Ascending aorta (tissue), 2 donors: ENCODE results near the gene ST6GALNAC2. TPM values are rescaled to one million over a fixed set of nuclear protein-coding genes. Genes with fewer than 3 reads are reported as not detected.
"Not testable (repeated sequence)": the region's sequence is repeated elsewhere in the genome, so short reads cannot be mapped to it uniquely, and the experiment has no call there.

Experiments used
- DNase-seq, 2 donors: peaks; one replicate each; pipeline ENCODE4 v3.0.0-alpha.2; 2019; ENCODE audit warnings: low spot score in 2 of 2
- H3K27ac ChIP-seq, 2 donors: fragments of 200-600 bp; sonication (generic); one replicate each; pipeline ENCODE4 v1.5.1; 2016 to 2017; ENCODE audit warnings: mild to moderate bottlenecking in 1 of 2
- H3K27me3 ChIP-seq: fragments of 200-600 bp; sonication (generic); one replicate; pipeline ENCODE4 v1.5.1; 2017
- H3K36me3 ChIP-seq, 2 donors: fragments of 200-600 bp; sonication (generic); one replicate each; pipeline ENCODE4 v1.5.1; 2016
- H3K4me1 ChIP-seq, 2 donors: fragments of 200-600 bp; sonication (generic); one replicate each; pipeline ENCODE4 v1.5.1; 2016 to 2017; ENCODE audit warnings: mild to moderate bottlenecking in 1 of 2
- H3K4me3 ChIP-seq, 2 donors: fragments of 200-600 bp; sonication (generic); one replicate each; pipeline ENCODE4 v1.5.1; 2016 to 2017; ENCODE audit warnings: mild to moderate bottlenecking in 1 of 2
- H3K9me3 ChIP-seq, 2 donors: fragments of 200-600 bp; sonication (generic); one replicate each; pipeline ENCODE4 v1.5.1; 2016
- intact Hi-C: fragments of 100-400 bp; cut with DNase I; formaldehyde crosslinking; loops from one replicate; pipeline ENCODE4 v1.15.1; 2023
- total RNA-seq: library from RNA; depleted of rRNA; stranded (reverse); fragments of >200 nt; gene quantifications from one replicate; pipeline ENCODE4 v1.1.0, GENCODE V29; 2016
- TF ChIP-seq, protein P1 (sequence below), 3 experiments: fragments of 200-600 bp in 2 of 3; fragments of 450-650 bp in 1 of 3; sonication (generic) in 2 of 3; IDR thresholded peaks; one replicate each; pipeline ENCODE4 v1.5.1; 2016 to 2019; ENCODE audit warnings: antibody characterized with exemption in 3 of 3, mild to moderate bottlenecking in 1 of 3, moderate library complexity in 1 of 3

ST6GALNAC2 gene
- total RNA-seq, 1 donor from 2014 or later = 15.8 TPM

DNA sequence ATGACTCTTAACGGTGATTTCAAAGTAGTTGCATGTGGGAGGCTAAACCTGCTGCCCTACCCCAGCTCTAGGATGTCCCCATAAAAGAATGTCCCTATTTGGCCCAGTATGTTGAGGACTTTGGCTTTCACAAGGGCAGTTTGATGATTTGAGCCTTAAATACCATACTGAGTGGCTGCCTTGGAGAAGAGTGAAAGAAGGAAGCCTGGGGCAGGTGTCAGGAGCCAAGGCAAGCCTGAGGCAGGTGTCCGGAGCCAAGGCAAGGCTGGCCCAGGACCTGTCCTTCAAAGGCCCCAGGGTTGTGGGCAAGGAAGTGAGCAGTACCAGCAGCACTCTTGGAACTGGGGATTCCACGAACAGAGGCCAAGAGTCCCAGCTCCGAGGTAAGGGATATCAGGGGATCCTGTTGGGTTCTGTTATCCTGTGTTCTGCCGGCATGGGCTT lies 18.6 kb downstream of the ST6GALNAC2 start:
- intact Hi-C loops = no loop called here
- peaks cover 17 to 26% of the 10 kb centered on the region in 2 donors for H3K36me3 ChIP-seq

DNA sequence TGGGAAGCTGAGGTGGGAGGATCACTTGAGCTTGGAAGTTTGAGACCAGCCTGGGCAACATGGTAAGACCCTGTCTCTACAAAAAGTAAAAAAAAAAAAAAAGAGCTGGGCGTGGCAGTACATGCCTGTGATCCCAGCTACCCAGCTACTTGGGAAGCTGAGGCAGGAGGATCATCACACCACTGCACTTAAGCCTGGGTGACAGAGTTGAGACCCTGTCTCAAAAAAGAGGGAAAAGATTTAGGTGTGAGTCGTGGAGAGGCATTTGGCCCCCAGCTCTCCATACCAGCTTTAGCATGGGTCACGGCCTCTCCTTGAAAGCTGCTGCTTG lies 19.1 kb downstream of the ST6GALNAC2 start:
- Histone ChIP-seq H3K4me1 (no peaks in the 10 kb centered on the region), H3K36me3 (peaks cover 17 to 30% of the 10 kb centered on the region in 2 donors), H3K9me3 (no peaks in the 10 kb centered on the region), H3K27ac (no peak overlapping the region), H3K4me3 (no peak overlapping the region), H3K27me3 (no peaks in the 10 kb centered on the region)
- TF ChIP-seq, protein P1, sequence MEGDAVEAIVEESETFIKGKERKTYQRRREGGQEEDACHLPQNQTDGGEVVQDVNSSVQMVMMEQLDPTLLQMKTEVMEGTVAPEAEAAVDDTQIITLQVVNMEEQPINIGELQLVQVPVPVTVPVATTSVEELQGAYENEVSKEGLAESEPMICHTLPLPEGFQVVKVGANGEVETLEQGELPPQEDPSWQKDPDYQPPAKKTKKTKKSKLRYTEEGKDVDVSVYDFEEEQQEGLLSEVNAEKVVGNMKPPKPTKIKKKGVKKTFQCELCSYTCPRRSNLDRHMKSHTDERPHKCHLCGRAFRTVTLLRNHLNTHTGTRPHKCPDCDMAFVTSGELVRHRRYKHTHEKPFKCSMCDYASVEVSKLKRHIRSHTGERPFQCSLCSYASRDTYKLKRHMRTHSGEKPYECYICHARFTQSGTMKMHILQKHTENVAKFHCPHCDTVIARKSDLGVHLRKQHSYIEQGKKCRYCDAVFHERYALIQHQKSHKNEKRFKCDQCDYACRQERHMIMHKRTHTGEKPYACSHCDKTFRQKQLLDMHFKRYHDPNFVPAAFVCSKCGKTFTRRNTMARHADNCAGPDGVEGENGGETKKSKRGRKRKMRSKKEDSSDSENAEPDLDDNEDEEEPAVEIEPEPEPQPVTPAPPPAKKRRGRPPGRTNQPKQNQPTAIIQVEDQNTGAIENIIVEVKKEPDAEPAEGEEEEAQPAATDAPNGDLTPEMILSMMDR (IDR thresholded peaks at IDR 0.05) = no peak
- DNase-seq = no peak
- intact Hi-C loops = no loop called here

More for the DNA sequence above, 18.6 kb downstream of the ST6GALNAC2 start:
- no peak overlapping the region for H3K27ac ChIP-seq
- no peaks in the 10 kb centered on the region for H3K9me3 ChIP-seq
- no peaks in the 10 kb centered on the region for H3K4me1 ChIP-seq
- no peak for DNase-seq
- H3K4me3 ChIP-seq = no peak overlapping the region
- TF ChIP-seq, protein P1 (IDR thresholded peaks at IDR 0.05) = no peak
- no peaks in the 10 kb centered on the region for H3K27me3 ChIP-seq

DNA sequence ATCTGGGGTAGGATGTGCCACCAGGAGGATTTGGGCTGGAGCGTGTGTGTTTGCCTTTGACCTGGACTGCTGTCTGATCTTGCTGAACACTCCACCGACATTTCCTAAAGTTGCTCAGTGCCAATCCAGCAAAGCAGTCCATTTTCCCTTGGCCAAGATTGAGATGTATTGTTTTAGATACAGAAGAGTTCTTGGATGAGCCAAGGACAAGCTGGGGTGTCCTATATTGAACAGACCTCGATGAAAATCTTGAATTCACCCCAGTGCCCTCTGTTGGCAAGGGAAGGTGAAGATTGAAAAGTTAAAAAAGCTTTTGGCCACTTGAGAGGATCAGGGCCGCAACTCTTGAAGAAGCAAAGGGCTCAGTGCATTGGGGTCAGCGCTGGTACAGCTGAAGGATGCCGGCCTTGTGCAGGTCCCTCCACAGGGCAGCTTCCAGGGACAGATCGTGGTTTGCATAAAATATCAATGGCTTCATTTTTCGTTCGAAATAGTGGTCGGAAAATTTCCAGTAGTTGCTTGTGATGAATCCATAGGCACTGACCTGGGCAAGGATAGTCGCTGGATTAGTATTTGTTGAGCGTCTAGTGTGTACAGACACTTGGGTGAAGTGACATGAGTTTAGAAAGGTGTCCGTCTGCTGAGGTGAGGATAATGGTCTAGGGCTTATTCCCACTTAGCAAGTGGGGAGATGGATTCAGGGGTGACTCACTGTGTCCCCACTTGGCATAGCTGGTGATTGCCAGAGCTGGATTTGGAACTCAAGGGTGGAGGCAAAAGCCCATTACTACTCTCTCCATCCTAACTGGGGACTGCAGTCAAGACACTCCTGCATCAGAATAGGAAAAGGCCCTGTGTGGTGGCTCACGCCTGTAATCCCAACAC lies 19.7 kb downstream of the ST6GALNAC2 start:
- H3K9me3 ChIP-seq = no peaks in the 10 kb centered on the region
- H3K27ac ChIP-seq = no peak overlapping the region
- no peaks in the 10 kb centered on the region for H3K27me3 ChIP-seq
- H3K36me3 ChIP-seq = peaks cover 23 to 36% of the 10 kb centered on the region in 2 donors
- no peak for DNase-seq
- no peak overlapping the region for H3K4me3 ChIP-seq
- TF ChIP-seq, protein P1 (IDR thresholded peaks at IDR 0.05) = no peak
- intact Hi-C loops = no loop called here
- peaks cover 0 to 4% of the 10 kb centered on the region in 2 donors for H3K4me1 ChIP-seq

DNA sequence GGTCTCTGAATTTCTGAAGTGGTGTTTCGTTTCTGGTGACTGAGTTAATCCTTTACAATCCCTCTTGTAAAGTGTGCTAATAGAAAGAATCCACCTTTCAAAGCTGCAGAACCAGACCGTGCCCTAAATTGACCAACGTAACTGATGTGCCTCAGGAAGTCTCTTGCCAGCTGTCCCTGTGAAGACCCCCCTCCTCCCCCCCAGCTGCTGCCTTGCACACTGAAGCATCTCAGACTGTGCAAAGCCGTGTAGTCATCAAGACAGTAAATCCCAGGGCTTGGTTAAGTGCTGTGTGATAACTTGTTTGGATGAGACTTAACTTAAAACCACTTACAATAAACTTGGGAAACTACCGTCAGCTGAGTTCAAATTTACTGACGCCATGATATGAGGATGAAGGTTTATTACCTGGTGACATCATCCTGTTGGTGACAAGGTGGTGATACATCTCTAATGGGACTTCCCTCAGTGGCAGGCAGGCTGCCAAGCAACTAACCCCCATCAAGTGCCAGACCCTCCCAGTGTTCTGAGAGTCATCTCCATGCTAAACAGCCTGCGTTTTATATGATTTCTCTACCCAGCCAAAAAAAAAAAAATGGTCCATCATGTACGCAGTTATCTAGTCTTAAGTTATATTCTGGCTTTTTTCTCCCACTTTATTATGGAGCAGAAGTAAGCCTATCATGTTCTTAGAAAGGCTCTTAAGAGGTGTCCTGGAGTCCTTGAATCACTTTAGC lies 20.5 kb downstream of the ST6GALNAC2 start:
- DNase-seq, intact Hi-C loops, H3K9me3 ChIP-seq, H3K27ac ChIP-seq, H3K4me1 ChIP-seq, H3K27me3 ChIP-seq, H3K4me3 ChIP-seq: not testable (repeated sequence)
- H3K36me3 ChIP-seq = peaks cover 23 to 36% of the 10 kb centered on the region in 2 donors

DNA sequence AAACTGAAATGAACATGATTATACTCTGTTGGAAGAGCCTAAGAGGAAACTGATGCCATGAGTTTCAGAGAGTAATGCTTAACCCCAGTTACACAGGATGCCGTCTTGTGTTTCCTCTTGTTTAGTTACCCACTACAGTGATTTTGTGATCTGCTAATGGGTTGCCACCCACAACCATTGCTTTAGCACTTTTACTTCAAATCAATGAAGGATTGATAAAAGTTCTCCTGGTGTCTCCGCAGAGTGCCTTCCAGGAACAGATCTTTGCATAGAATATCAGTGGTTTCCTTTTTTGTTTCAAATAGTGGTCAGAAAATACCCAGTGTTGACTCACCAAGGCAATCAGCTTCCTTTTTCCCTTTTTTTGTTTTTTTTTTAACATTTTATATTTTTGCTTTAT lies 22.3 kb downstream of the ST6GALNAC2 start:
- H3K27me3 ChIP-seq, H3K9me3 ChIP-seq, H3K27ac ChIP-seq, H3K4me3 ChIP-seq, DNase-seq, intact Hi-C loops: not testable (repeated sequence)
- peaks cover 4 to 16% of the 10 kb centered on the region in 2 donors for H3K4me1 ChIP-seq
- H3K36me3 ChIP-seq = peaks cover 23 to 36% of the 10 kb centered on the region in 2 donors

DNA sequence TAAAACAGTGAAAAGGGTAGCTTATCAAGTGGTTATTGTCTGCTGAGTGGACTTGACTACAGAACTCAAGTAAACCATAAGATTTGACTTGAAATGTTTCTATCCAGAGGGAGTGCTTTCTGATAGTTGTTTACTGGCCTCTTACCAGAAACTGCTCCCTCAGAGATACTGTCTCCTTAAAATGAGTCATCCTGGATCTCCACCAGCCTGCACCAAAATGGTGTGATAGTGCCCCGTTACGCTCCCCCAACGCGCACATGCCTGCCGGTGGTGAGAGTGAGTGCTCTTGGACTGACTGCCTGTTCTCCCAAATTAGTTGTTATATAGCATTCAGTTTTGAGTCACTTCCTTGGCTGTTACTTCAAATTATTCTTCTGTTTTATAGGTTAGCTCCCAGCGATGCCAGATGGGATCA lies 22.9 kb downstream of the ST6GALNAC2 start:
- Histone ChIP-seq H3K36me3 (peaks cover 23 to 36% of the 10 kb centered on the region in 2 donors), H3K27me3 (no peaks in the 10 kb centered on the region), H3K4me3 (no peak overlapping the region), H3K9me3 (no peaks in the 10 kb centered on the region), H3K27ac (no peak overlapping the region), H3K4me1 (peaks cover 4 to 18% of the 10 kb centered on the region in 2 donors)
- intact Hi-C loops = no loop called here
- DNase-seq = no peak
- TF ChIP-seq, protein P1 (IDR thresholded peaks at IDR 0.05) = no peak
